ENCODE data around the gene LIPJ. TPM values are rescaled to one million over a fixed set of nuclear protein-coding genes. Genes with fewer than 3 reads are reported as not detected.

Gene LIPJ
- polyA plus RNA-seq, 2 of the 4 experiments (the other 2 are of a cell fraction) = not detected

DNA sequence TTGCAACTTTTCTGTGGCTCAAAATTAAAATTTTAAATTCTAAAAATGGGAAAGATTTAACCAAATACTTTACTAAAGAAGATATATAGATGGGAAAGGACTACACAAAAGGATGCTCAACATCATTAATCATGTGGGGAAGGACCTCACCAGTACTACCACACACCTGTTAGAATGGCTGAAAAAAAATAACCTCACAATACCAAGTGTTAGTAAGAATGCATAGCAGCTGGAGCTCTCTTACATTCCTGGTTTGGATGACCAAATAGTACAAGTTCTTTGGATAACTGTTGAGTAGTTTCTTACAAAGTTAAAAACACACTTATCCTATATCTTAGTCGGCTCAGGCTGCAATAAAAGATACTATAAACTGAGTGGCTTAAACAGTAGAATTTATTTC, 33.9 kb downstream of the LIPJ start:
- Histone ChIP-seq H3K4me1 (no peaks in the 10 kb centered on the region), H3K9me3 (no peaks in the 10 kb centered on the region), H3K4me2 (no peak overlapping the region), H3K4me3 (no peak overlapping the region), H3K27ac (no peak overlapping the region)
- ChIA-PET CTCF (no interaction called here), POLR2A (no interaction called here)
- TF ChIP-seq CBX8 (IDR thresholded peaks at IDR 0.05) (no peak), HOXA7 (CRISPR knock-in tag; IDR thresholded peaks at IDR 0.05) (no peak)
- WGBS (ENCODE audit: missing lambda C conversion rate) = 4% methylated on average over 1 of the region's 1 CpG
- ATAC-seq (no peak), FAIRE-seq (no peak), DNase-seq (ENCODE audit: low read depth in 1 of 2, low spot score in 1 of 2) (no peak)

DNA sequence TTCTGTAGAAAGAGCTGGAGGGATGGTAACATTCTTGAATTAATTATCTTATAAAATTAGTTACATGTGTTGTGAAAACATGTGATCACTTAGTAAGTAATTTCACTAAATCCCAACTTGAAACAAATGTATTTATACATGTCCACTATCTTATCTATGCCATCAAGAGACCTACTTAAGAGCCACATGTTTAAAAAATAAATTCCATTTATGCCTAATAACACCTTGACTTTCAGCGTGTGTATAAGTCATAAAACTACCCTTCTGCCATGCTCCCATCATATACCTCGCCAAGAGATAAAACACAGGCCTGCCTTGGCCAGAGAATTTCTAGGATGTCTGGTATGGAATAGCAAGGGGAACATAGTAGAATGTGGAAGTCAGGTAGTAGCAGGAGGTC, 37.3 kb downstream of the LIPJ start:
- Histone ChIP-seq H3K4me2 (no peak overlapping the region), H3K4me3 (no peak overlapping the region), H3K4me1 (no peaks in the 10 kb centered on the region), H3K9me3 (no peaks in the 10 kb centered on the region; the same call in 2 of the 3 replicates), H3K27ac (no peak overlapping the region)
- WGBS (ENCODE audit: missing lambda C conversion rate) = 37% methylated on average over 2 of the region's 2 CpGs
- FAIRE-seq (no peak), ATAC-seq (no peak), DNase-seq (ENCODE audit: low read depth in 1 of 2, low spot score in 1 of 2) (no peak)
- ChIA-PET POLR2A (no interaction called here), CTCF (no interaction called here)
- TF ChIP-seq, protein P1, sequence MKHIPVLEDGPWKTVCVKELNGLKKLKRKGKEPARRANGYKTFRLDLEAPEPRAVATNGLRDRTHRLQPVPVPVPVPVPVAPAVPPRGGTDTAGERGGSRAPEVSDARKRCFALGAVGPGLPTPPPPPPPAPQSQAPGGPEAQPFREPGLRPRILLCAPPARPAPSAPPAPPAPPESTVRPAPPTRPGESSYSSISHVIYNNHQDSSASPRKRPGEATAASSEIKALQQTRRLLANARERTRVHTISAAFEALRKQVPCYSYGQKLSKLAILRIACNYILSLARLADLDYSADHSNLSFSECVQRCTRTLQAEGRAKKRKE (CRISPR knock-in tag; IDR thresholded peaks at IDR 0.05; ENCODE audit: low read depth) = no peak
- TF ChIP-seq FOXS1 (CRISPR knock-in tag; IDR thresholded peaks at IDR 0.05) = no peak
- no peak for TF ChIP-seq KDM1A (IDR thresholded peaks at IDR 0.05; ENCODE audit: low read depth)
- TF ChIP-seq, protein P2, sequence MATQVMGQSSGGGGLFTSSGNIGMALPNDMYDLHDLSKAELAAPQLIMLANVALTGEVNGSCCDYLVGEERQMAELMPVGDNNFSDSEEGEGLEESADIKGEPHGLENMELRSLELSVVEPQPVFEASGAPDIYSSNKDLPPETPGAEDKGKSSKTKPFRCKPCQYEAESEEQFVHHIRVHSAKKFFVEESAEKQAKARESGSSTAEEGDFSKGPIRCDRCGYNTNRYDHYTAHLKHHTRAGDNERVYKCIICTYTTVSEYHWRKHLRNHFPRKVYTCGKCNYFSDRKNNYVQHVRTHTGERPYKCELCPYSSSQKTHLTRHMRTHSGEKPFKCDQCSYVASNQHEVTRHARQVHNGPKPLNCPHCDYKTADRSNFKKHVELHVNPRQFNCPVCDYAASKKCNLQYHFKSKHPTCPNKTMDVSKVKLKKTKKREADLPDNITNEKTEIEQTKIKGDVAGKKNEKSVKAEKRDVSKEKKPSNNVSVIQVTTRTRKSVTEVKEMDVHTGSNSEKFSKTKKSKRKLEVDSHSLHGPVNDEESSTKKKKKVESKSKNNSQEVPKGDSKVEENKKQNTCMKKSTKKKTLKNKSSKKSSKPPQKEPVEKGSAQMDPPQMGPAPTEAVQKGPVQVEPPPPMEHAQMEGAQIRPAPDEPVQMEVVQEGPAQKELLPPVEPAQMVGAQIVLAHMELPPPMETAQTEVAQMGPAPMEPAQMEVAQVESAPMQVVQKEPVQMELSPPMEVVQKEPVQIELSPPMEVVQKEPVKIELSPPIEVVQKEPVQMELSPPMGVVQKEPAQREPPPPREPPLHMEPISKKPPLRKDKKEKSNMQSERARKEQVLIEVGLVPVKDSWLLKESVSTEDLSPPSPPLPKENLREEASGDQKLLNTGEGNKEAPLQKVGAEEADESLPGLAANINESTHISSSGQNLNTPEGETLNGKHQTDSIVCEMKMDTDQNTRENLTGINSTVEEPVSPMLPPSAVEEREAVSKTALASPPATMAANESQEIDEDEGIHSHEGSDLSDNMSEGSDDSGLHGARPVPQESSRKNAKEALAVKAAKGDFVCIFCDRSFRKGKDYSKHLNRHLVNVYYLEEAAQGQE (IDR thresholded peaks at IDR 0.05) = no peak
- no peak for TF ChIP-seq JUNB (IDR thresholded peaks at IDR 0.05)
- TF ChIP-seq, protein P3, sequence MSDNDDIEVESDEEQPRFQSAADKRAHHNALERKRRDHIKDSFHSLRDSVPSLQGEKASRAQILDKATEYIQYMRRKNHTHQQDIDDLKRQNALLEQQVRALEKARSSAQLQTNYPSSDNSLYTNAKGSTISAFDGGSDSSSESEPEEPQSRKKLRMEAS (IDR thresholded peaks at IDR 0.05) = no peak
- TF ChIP-seq, protein P4, sequence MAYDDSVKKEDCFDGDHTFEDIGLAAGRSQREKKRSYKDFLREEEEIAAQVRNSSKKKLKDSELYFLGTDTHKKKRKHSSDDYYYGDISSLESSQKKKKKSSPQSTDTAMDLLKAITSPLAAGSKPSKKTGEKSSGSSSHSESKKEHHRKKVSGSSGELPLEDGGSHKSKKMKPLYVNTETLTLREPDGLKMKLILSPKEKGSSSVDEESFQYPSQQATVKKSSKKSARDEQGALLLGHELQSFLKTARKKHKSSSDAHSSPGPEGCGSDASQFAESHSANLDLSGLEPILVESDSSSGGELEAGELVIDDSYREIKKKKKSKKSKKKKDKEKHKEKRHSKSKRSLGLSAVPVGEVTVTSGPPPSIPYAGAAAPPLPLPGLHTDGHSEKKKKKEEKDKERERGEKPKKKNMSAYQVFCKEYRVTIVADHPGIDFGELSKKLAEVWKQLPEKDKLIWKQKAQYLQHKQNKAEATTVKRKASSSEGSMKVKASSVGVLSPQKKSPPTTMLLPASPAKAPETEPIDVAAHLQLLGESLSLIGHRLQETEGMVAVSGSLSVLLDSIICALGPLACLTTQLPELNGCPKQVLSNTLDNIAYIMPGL (CRISPR knock-in tag; IDR thresholded peaks at IDR 0.05; ENCODE audit: borderline replicate concordance) = no peak
- no peak for TF ChIP-seq NPAS2 (CRISPR knock-in tag; IDR thresholded peaks at IDR 0.05; ENCODE audit: borderline replicate concordance)
- no peak for TF ChIP-seq CBX2 (IDR thresholded peaks at IDR 0.05; ENCODE audit: borderline replicate concordance, low read depth)
- no peak for TF ChIP-seq HEYL (CRISPR knock-in tag; IDR thresholded peaks at IDR 0.05)
- TF ChIP-seq ESRRA (IDR thresholded peaks at IDR 0.05; ENCODE audit: borderline replicate concordance, low read length) = no peak
- no peak for TF ChIP-seq ZSCAN20 (CRISPR knock-in tag; IDR thresholded peaks at IDR 0.05)
- TF ChIP-seq, protein P5, sequence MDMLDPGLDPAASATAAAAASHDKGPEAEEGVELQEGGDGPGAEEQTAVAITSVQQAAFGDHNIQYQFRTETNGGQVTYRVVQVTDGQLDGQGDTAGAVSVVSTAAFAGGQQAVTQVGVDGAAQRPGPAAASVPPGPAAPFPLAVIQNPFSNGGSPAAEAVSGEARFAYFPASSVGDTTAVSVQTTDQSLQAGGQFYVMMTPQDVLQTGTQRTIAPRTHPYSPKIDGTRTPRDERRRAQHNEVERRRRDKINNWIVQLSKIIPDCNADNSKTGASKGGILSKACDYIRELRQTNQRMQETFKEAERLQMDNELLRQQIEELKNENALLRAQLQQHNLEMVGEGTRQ (IDR thresholded peaks at IDR 0.05) = no peak
- TF ChIP-seq RCOR1 (IDR thresholded peaks at IDR 0.05; ENCODE audit: low read depth, low read length) = no peak
- TF ChIP-seq, protein P6, sequence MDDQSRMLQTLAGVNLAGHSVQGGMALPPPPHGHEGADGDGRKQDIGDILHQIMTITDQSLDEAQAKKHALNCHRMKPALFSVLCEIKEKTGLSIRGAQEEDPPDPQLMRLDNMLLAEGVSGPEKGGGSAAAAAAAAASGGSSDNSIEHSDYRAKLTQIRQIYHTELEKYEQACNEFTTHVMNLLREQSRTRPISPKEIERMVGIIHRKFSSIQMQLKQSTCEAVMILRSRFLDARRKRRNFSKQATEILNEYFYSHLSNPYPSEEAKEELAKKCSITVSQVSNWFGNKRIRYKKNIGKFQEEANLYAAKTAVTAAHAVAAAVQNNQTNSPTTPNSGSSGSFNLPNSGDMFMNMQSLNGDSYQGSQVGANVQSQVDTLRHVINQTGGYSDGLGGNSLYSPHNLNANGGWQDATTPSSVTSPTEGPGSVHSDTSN (IDR thresholded peaks at IDR 0.05) = no peak
- TF ChIP-seq HOXA7 (CRISPR knock-in tag; IDR thresholded peaks at IDR 0.05) = no peak
- no peak for TF ChIP-seq CHD4 (IDR thresholded peaks at IDR 0.05; ENCODE audit: borderline replicate concordance)
- TF ChIP-seq BHLHE40 (IDR thresholded peaks at IDR 0.05; ENCODE audit: low read depth, low read length) = no peak
- no peak for TF ChIP-seq FOSB (CRISPR knock-in tag; IDR thresholded peaks at IDR 0.05)
- TF ChIP-seq TFCP2L1 (CRISPR knock-in tag; IDR thresholded peaks at IDR 0.05) = no peak
